Keratinocyte (primary cell): ENCODE results near the gene ADAM33.

Experiments
- EZH2 ChIP-seq: IDR thresholded peaks from one replicate; pipeline ENCODE4 v1.6.1; 2012; ENCODE audit warnings: inconsistent platforms, mild to moderate bottlenecking, low read length, moderate library complexity
- TF ChIP-seq, protein P1 (sequence below), 3 experiments: IDR thresholded peaks in 1 of 3; conservative IDR thresholded peaks in 1 of 3; optimal IDR thresholded peaks in 1 of 3; 2 replicates in 2 of 3; 3 replicates in 1 of 3; pipeline versions ENCODE3 to v1.5.1; 2011; ENCODE audit warnings: low read length in 3 of 3, mild to moderate bottlenecking in 3 of 3, moderate library complexity in 2 of 3, control low read depth in 1 of 3, inconsistent platforms in 1 of 3; ENCODE audit not compliant: insufficient read depth in 2 of 3; ENCODE audit errors: extremely low read depth in 1 of 3

- TF ChIP-seq, protein P1, sequence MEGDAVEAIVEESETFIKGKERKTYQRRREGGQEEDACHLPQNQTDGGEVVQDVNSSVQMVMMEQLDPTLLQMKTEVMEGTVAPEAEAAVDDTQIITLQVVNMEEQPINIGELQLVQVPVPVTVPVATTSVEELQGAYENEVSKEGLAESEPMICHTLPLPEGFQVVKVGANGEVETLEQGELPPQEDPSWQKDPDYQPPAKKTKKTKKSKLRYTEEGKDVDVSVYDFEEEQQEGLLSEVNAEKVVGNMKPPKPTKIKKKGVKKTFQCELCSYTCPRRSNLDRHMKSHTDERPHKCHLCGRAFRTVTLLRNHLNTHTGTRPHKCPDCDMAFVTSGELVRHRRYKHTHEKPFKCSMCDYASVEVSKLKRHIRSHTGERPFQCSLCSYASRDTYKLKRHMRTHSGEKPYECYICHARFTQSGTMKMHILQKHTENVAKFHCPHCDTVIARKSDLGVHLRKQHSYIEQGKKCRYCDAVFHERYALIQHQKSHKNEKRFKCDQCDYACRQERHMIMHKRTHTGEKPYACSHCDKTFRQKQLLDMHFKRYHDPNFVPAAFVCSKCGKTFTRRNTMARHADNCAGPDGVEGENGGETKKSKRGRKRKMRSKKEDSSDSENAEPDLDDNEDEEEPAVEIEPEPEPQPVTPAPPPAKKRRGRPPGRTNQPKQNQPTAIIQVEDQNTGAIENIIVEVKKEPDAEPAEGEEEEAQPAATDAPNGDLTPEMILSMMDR (optimal IDR thresholded peaks at IDR 0.05 in 1 of 3, IDR thresholded peaks at IDR 0.05 in 1 of 3, conservative IDR thresholded peaks at IDR 0.05 in 1 of 3; ENCODE audit: extremely low read depth in 1 of 3, insufficient read depth in 2 of 3, low read length in 3 of 3) = no peak
- no peak for TF ChIP-seq EZH2
These were observed 8.4 kb downstream of the ADAM33 start for GRCh38 chr20:3673221-3674070.
